Measurements from ENCODE around the gene SCRN2.

- TF ChIP-seq CTCF (IDR thresholded peaks at IDR 0.05) (no peak), POLR2A (IDR thresholded peaks at IDR 0.05) (no peak)
Observed at GRCh38 chr17:47800686-47801085, 40.4 kb downstream of the SCRN2 start.
